ENCODE data around the gene LTA. TPM values are rescaled to one million over a fixed set of nuclear protein-coding genes. Genes with fewer than 3 reads are reported as not detected.
"Not testable (repeated sequence)": the region's sequence is repeated elsewhere in the genome, so short reads cannot be mapped to it uniquely, and the experiment has no call there.

LTA gene
- polyA plus RNA-seq, 6 donors from 2014 or later, result 6.6 to 26.0 (median 19.4) TPM

GRCh38 chr6:31546958-31547726 lies 24.9 kb upstream of the LTA start, which contains the start of gene NFKBIL1:
TSS of gene NFKBIL1 (plus strand) at chr6:31547608. CDS start at chr6:31547695, 87 bp downstream.
- DNase-seq, result peak; percentile 92
- H3K4me3 Mint-ChIP-seq, result peak within 1 kb of the TSS; percentile 84 to 95 (median 91)
- H3K27ac Mint-ChIP-seq, result peak within 1 kb of the TSS; percentile 83 to 98 (median 96)
- H3K36me3 Mint-ChIP-seq, result peaks cover 0 to 5% of the 10 kb centered on the region in 2 donors
- H3K27me3 Mint-ChIP-seq, result no peaks in the 10 kb centered on the region
- H3K4me1 Mint-ChIP-seq, result peaks cover 26 to 55% (median 27%) of the 10 kb centered on the region in 3 donors
- H3K9me3 Mint-ChIP-seq, result no peaks in the 10 kb centered on the region
- peak; percentile 89 to 90 for ATAC-seq (ENCODE audit: low read depth in 2 of 2)

DNA sequence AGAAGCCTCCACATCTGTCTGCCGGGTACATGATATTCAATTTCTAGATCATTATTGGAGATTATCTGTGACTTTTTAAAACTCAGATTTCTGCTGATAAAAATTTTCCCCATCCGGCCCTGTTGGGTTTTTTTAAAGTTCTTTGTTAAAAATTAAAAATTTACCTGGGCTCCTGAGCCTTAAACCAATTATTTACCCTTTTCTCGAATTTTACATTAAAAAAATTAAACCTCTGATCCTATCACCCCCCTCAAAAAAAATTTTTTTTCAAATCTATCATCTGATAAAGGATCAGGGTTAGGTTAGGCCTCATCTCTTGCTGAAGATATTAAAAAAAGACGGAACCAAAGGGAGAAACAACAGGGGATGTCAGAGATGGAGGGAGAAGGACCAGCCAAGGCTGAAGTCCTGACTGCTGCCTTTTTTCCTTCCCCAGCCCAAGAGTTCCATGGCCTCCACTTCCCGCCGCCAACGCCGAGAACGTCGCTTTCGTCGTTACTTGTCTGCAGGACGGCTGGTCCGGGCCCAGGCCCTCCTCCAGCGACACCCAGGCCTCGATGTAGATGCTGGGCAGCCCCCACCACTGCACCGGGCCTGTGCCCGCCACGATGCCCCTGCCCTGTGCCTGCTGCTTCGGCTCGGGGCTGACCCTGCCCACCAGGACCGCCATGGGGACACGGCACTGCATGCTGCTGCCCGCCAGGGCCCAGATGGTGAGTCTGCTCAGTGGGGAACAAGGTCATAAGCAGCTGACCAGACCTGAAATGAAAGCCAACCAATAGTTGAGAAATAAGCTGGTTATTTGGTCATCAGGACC lies 24.2 kb upstream of the LTA start:
- Mint-ChIP-seq H3K4me1 (peaks cover 26 to 51% (median 27%) of the 10 kb centered on the region in 3 donors), H3K4me3 (peak overlapping the region; percentile 84 to 95 (median 91)), H3K9me3 (no peaks in the 10 kb centered on the region), H3K36me3 (peaks cover 0 to 5% of the 10 kb centered on the region in 2 donors), H3K27me3 (no peaks in the 10 kb centered on the region), H3K27ac (peak overlapping the region; percentile 83 to 98 (median 96))
- ATAC-seq (ENCODE audit: low read depth in 2 of 2), result no peak
- DNase-seq, result no peak

- Mint-ChIP-seq H3K4me1 (peaks cover 26 to 49% (median 27%) of the 10 kb centered on the region in 3 donors), H3K36me3 (peaks cover 0 to 5% of the 10 kb centered on the region in 2 donors), H3K4me3 (peak overlapping the region in 2 of 8 donors; percentile 50 to 84), H3K27ac (peak overlapping the region; percentile 8 to 98 (median 76)), H3K27me3 (no peaks in the 10 kb centered on the region), H3K9me3 (no peaks in the 10 kb centered on the region)
- ATAC-seq (ENCODE audit: low read depth in 2 of 2), result no peak
- no peak for DNase-seq
Observed at GRCh38 chr6:31548544-31548873, 23.6 kb upstream of the LTA start.

GRCh38 chr6:31551371-31551770 lies 20.7 kb upstream of the LTA start:
- ATAC-seq (ENCODE audit: low read depth in 2 of 2), result peak; percentile 13 to 26
- H3K9me3 Mint-ChIP-seq, H3K27me3 Mint-ChIP-seq, H3K36me3 Mint-ChIP-seq: not testable (repeated sequence)
- peak; percentile 74 for DNase-seq
- Mint-ChIP-seq H3K27ac (peak overlapping the region; percentile 63 to 88 (median 78)), H3K4me1 (peaks cover 24 to 52% (median 29%) of the 10 kb centered on the region in 3 donors), H3K4me3 (peak overlapping the region; percentile 56 to 92 (median 83))

DNA sequence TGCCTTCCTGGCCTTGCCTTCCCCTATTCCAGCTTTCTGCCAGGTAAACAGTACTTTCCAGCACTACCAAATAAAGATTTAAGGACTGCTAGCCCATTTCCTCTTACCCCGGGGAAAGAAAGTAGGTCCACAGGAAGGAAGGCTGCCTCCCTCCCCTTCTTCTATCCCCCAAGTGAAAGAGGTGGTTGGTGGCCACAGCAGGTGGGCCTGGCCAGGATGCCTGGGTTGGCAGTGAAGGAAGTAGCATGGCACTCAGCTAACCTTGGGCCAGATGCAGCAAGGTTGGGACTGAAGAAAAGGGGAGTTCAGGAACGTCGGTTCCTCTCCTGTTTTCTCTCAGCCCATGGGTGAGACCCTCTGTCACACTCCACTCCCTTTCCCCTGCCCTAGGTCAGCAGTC lies 15.8 kb upstream of the LTA start:
- no peak overlapping the region for H3K27ac Mint-ChIP-seq
- H3K27me3 Mint-ChIP-seq, result no peaks in the 10 kb centered on the region
- no peak for ATAC-seq (ENCODE audit: low read depth in 2 of 2)
- peaks cover 45 to 66% (median 53%) of the 10 kb centered on the region in 3 donors for H3K4me1 Mint-ChIP-seq
- H3K9me3 Mint-ChIP-seq, result no peaks in the 10 kb centered on the region
- H3K4me3 Mint-ChIP-seq, result peak overlapping the region in 5 of 8 donors; percentile 23 to 61 (median 45)
- H3K36me3 Mint-ChIP-seq, result no peaks in the 10 kb centered on the region
- no peak for DNase-seq

DNA sequence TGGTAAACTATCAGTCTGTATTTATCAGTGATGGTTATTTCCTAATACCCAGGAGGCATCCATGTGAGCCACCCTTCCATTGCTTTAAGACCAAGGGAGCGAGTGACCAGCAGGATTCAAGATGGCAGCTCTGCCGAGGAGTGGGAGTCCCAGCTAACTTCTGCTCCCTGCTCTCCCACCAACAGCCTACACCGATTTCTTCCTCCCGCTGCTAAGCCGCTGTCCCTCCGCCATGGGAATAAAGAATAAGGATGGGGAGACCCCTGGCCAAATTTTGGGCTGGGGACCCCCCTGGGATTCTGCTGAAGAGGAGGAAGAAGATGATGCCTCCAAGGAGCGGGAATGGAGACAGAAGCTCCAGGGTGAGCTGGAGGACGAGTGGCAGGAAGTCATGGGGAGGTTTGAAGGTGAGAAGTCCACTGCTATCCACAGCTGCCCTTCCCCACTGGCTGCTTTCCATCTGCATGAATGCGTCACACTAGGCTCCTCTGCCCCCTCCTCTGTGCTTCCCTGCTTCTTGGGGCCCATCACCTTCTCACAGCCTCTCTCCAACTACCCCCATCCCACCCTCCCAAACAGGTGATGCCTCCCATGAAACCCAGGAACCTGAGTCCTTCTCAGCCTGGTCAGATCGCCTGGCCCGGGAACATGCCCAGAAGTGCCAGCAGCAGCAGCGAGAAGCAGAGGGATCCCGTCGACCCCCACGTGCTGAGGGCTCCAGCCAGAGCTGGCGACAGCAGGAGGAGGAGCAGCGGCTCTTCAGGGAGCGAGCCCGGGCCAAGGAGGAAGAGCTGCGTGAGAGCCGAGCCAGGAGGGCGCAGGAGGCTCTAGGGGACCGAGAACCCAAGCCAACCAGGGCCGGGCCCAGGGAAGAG lies 14.4 kb upstream of the LTA start:
- Mint-ChIP-seq H3K4me1 (peaks cover 52 to 69% (median 59%) of the 10 kb centered on the region in 3 donors), H3K27ac (peak overlapping the region; percentile 26 to 91 (median 74)), H3K9me3 (no peaks in the 10 kb centered on the region)

GRCh38 chr6:31558318-31558625 lies 13.8 kb upstream of the LTA start:
- peaks cover 5 to 7% of the 10 kb centered on the region in 2 donors for H3K36me3 Mint-ChIP-seq
- peak overlapping the region in 4 of 6 donors; percentile 26 to 99 (median 90) for H3K27ac Mint-ChIP-seq
- H3K4me1 Mint-ChIP-seq, result peaks cover 58 to 75% (median 64%) of the 10 kb centered on the region in 3 donors
- DNase-seq, result no peak
- ATAC-seq (ENCODE audit: low read depth in 2 of 2), result no peak
- H3K4me3 Mint-ChIP-seq, result peak overlapping the region in 6 of 8 donors; percentile 12 to 99 (median 90)
- no peaks in the 10 kb centered on the region for H3K9me3 Mint-ChIP-seq
- no peaks in the 10 kb centered on the region for H3K27me3 Mint-ChIP-seq

More for the DNA sequence above, 14.4 kb upstream of the LTA start:
- DNase-seq, result no peak
- H3K27me3 Mint-ChIP-seq, result no peaks in the 10 kb centered on the region
- H3K36me3 Mint-ChIP-seq, result peaks cover 0 to 7% of the 10 kb centered on the region in 2 donors
- no peak for ATAC-seq (ENCODE audit: low read depth in 2 of 2)
- peak overlapping the region in 7 of 8 donors; percentile 12 to 98 (median 86) for H3K4me3 Mint-ChIP-seq

DNA sequence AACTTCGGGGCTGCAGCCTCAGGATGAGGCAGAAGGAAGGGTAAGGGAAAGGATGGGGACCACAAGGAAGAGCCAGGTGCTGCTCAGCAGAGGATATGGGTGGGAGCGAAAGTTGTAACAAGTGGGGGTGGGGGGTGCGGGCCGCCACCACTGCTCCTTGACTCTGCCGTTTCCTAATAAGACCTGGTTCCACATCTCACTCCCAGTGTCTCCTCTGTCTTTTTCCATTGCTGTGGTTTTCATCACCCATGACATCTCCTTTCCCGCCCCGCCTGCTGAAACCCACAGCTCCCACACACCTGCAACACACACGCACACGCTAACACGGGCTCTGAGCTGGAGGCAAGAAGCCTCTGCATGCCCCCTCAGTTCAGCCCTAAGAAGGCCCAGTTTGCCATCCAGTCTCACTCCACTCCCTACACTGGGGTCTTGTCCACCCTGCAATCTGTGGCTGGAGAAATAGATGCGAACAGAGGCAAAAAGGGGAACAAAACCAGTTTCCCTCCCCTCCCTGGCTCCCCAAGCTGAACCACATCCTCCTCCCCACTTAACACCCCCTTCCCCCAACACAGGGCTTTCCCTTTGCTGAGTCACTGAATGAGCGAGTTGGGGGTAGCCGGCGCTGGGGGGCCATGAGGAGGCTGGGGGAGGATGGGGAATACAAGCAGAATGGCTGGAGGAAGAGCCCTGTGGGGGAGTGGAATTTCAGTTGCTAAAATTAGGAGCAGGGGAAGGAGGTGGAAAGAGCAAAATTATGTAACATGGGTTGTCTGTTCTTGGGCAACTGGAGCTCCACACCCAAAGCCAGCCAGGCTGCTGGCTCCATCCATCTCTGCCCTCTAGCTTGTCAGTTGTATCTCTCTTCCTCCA lies 13.2 kb upstream of the LTA start:
- Mint-ChIP-seq H3K9me3 (no peaks in the 10 kb centered on the region), H3K27ac (peak overlapping the region; percentile 91 to 99 (median 96)), H3K4me3 (peak overlapping the region; percentile 86 to 99 (median 90)), H3K36me3 (peaks cover 5 to 13% of the 10 kb centered on the region in 2 donors), H3K27me3 (no peaks in the 10 kb centered on the region), H3K4me1 (peaks cover 62 to 81% (median 67%) of the 10 kb centered on the region in 3 donors)
- DNase-seq, result peak; percentile 84
- ATAC-seq (ENCODE audit: low read depth in 2 of 2), result peak; percentile 71 to 79

DNA sequence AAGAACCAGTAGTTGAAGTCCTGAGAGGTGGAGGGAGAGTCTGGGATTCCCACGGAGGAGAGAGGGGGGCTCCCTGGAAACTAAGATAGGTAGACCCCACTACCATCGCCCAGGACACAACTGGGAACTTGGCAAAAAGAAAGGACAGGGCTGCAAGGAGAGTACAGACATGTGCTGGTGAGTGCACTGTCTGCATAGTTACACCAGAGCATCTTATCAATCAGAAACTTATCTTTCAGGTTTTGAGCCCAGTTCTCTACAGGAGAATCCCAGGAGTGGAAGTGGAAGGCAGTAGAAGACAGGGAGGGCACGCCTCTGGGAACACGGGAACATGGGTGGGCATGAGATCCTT lies 12.5 kb upstream of the LTA start:
- Mint-ChIP-seq H3K4me1 (peaks cover 66 to 84% (median 69%) of the 10 kb centered on the region in 3 donors), H3K9me3 (no peaks in the 10 kb centered on the region), H3K27me3 (no peaks in the 10 kb centered on the region), H3K27ac (peak overlapping the region; percentile 66 to 99 (median 94)), H3K4me3 (peak overlapping the region; percentile 86 to 99 (median 90)), H3K36me3 (peaks cover 5 to 17% of the 10 kb centered on the region in 2 donors)
- DNase-seq, result peak; percentile 41
- peak; percentile 15 for ATAC-seq (ENCODE audit: low read depth in 2 of 2)

DNA sequence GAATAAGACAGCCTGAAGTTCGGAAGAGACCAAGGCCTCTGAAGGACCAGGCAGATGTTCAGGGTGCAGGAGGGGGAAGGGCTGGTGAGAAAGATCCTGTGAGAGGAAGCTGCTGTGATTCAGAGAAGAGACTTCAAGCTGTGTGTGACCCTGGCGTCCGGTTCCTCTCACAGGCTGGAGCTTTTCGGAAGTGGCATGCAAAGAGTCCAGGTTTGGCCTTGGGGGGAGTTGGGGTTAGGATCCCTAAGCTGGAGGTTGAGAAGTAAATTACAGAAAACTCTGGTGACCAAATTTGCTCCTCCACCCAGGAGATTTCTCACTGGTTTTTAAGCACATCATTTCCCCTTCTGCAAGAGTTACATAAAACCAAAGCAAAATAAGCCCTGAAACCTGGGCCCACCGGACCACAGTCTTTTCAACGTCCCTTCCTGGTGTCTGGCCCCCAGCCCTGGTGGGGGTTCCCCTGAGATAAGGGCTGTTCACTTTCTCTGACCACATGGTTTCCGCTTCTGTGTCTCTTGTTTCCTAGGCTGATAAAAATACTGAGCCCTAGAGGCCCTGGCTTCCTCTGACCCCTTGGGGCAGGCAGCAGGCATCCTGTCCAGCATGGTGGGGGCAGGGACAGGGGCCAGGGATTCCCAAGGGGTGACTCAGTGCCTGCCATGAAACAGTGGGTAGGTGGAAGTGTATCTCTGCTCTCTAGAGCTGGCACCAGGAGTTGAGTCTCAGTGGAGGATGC lies 12.0 kb upstream of the LTA start:
- peak overlapping the region; percentile 91 to 99 (median 95) for H3K27ac Mint-ChIP-seq
- peak; percentile 77 for DNase-seq
- H3K9me3 Mint-ChIP-seq, result no peaks in the 10 kb centered on the region
- H3K4me3 Mint-ChIP-seq, result peak overlapping the region; percentile 86 to 99 (median 90)
- H3K27me3 Mint-ChIP-seq, result no peaks in the 10 kb centered on the region
- peaks cover 71 to 90% (median 72%) of the 10 kb centered on the region in 3 donors for H3K4me1 Mint-ChIP-seq
- H3K36me3 Mint-ChIP-seq, result peaks cover 5 to 17% of the 10 kb centered on the region in 2 donors
- ATAC-seq (ENCODE audit: low read depth in 2 of 2), result peak; percentile 64 to 69

DNA sequence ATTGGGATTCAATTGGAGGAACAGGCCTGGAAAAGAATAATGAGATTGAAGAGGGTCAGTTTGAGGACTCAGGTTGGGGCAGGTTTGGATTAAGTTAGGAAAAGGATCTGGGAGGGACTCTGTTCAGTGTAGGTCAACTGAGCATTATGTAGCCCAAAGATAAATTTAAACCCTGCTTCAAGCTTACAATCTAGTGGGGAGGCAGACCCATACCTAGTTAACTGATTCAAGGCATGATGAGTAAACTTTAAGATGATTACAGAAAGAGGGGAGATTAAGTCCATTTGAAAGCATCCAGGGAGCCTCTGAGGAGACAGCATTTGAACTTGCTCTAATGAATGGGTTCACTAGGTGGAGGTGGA lies 11.4 kb upstream of the LTA start:
- no peaks in the 10 kb centered on the region for H3K9me3 Mint-ChIP-seq
- peaks cover 77 to 95% (median 77%) of the 10 kb centered on the region in 3 donors for H3K4me1 Mint-ChIP-seq
- DNase-seq (no peak), ATAC-seq (ENCODE audit: low read depth in 2 of 2) (no peak)
- H3K4me3 Mint-ChIP-seq, result peak overlapping the region; percentile 86 to 99 (median 90)
- H3K27me3 Mint-ChIP-seq, result no peaks in the 10 kb centered on the region
- peak overlapping the region; percentile 91 to 99 (median 95) for H3K27ac Mint-ChIP-seq
- peaks cover 5 to 17% of the 10 kb centered on the region in 2 donors for H3K36me3 Mint-ChIP-seq

All from naive B cell (primary cell).